Endothelial cell of umbilical vein (primary cell): ENCODE data around the gene PHKA2. TPM values are rescaled to one million over a fixed set of nuclear protein-coding genes. Genes with fewer than 3 reads are reported as not detected.
A peak's percentile ranks its signal among the peaks of the same experiment; 100 is the strongest.

Experiments used
- BruUV-seq: library from RNA; stranded (reverse); fragments of 400-500 nt; replicated peaks from 2 replicates; lab custom pipeline; 2021; lab: Mats Ljungman, UMichigan
- CTCF ChIA-PET: fragments of 300-600, 350-600 bp; sonication (Branson Sonifier 250); formaldehyde crosslinking; loops from one replicate; lab custom pipeline; 2021; ENCODE audit warnings: antibody characterized with exemption, inconsistent platforms; lab: Charles Lee
- POLR2A ChIA-PET: fragments of 300-600, 350-600 bp; sonication (Branson Sonifier 250); formaldehyde crosslinking; loops from one replicate; lab custom pipeline; 2021; ENCODE audit warnings: antibody characterized with exemption, inconsistent platforms; lab: Charles Lee
- DNase-seq: peaks from one replicate; pipeline ENCODE4 v3.0.0-alpha.2; 2011; ENCODE audit warnings: low read depth, low spot score
- FAIRE-seq: peaks from 2 replicates; lab custom pipeline; 2011; peaks lifted over from hg19 to GRCh38; lab: Jason Lieb, UNC
- H2AFZ ChIP-seq: 2 replicates; pipeline ENCODE4 v1.6.0; 2012; ENCODE audit warnings: low read depth, low read length, control low read depth, inconsistent platforms
- H3K27ac ChIP-seq: 2 replicates; pipeline ENCODE4 v1.5.1; 2011; ENCODE audit warnings: low read depth, mild to moderate bottlenecking, control low read depth, low read length, moderate library complexity; ENCODE audit not compliant: insufficient read depth
- H3K27me3 ChIP-seq, 2 experiments: 2 replicates each; pipeline versions ENCODE4 v1.6.0 to v1.6.1; 2011; ENCODE audit warnings: low read length in 2 of 2, mixed read lengths in 1 of 2; ENCODE audit not compliant: control insufficient read depth in 2 of 2, insufficient read depth in 2 of 2
- H3K36me3 ChIP-seq, 2 experiments: 2 replicates in 1 of 2; 3 replicates in 1 of 2; pipeline ENCODE4 v1.5.1; 2011; ENCODE audit warnings: low read length in 2 of 2, mild to moderate bottlenecking in 1 of 2, moderate library complexity in 1 of 2; ENCODE audit not compliant: control insufficient read depth in 2 of 2, insufficient read depth in 2 of 2; ENCODE audit errors: extremely low read depth in 1 of 2
- H3K4me1 ChIP-seq: 3 replicates; pipeline ENCODE4 v1.5.1; 2011; ENCODE audit warnings: mild to moderate bottlenecking, low read length; ENCODE audit not compliant: control insufficient read depth, insufficient read depth; ENCODE audit errors: extremely low read depth
- H3K4me2 ChIP-seq: 2 replicates; pipeline ENCODE4 v1.6.1; 2011; ENCODE audit warnings: low read length, control low read depth, mixed read lengths; ENCODE audit not compliant: insufficient read depth
- H3K4me3 ChIP-seq, 3 experiments: fragments of 200-600 bp in 1 of 3; sonication (generic), shearing (Covaris generic) in 1 of 3; replicated peaks in 1 of 3; 2 replicates each; pipeline ENCODE4 v1.5.1; 2011 to 2016; ENCODE audit warnings: control low read depth in 3 of 3, low read length in 3 of 3, mild to moderate bottlenecking in 2 of 3, inconsistent platforms in 1 of 3, low read depth in 1 of 3, moderate library complexity in 1 of 3; ENCODE audit not compliant: insufficient read depth in 1 of 3
- H3K79me2 ChIP-seq: 2 replicates; pipeline ENCODE4 v1.6.0; 2012; ENCODE audit warnings: low read length, inconsistent platforms; ENCODE audit not compliant: control insufficient read depth, insufficient read depth
- H3K9ac ChIP-seq: replicated peaks from 2 replicates; pipeline ENCODE3; 2011; ENCODE audit warnings: low read length, control low read depth; ENCODE audit not compliant: insufficient read depth; ENCODE audit errors: extremely low read depth
- H3K9me1 ChIP-seq: replicated peaks from 3 replicates; pipeline ENCODE4 v1.6.0; 2011; ENCODE audit warnings: mild to moderate bottlenecking, low read length; ENCODE audit not compliant: control insufficient read depth, insufficient read depth; ENCODE audit errors: extremely low read depth
- H3K9me3 ChIP-seq: replicated peaks from 2 replicates; pipeline ENCODE4 v1.5.1; 2012; ENCODE audit warnings: low read length, inconsistent platforms; ENCODE audit not compliant: control insufficient read depth, insufficient read depth
- H4K20me1 ChIP-seq: replicated peaks from 2 replicates; pipeline ENCODE3; 2011; ENCODE audit warnings: mild to moderate bottlenecking, low read length; ENCODE audit not compliant: control insufficient read depth, insufficient read depth; ENCODE audit errors: extremely low read depth
- EZH2 ChIP-seq: IDR thresholded peaks from 2 replicates; pipeline ENCODE4 v1.6.1; 2012; ENCODE audit warnings: borderline replicate concordance, low read depth, mild to moderate bottlenecking, moderate library complexity, low read length, inconsistent platforms; ENCODE audit not compliant: severe bottlenecking
- FOS ChIP-seq: IDR thresholded peaks from 2 replicates; pipeline ENCODE4 v1.6.1; 2011; ENCODE audit warnings: mild to moderate bottlenecking, low read length, moderate library complexity, borderline replicate concordance; ENCODE audit not compliant: insufficient read depth
- GATA2 ChIP-seq: IDR thresholded peaks from 2 replicates; pipeline ENCODE4 v1.7.0; 2011; ENCODE audit warnings: low read depth, mild to moderate bottlenecking, moderate library complexity, mixed read lengths, low read length; ENCODE audit not compliant: insufficient read length, insufficient read depth
- JUN ChIP-seq: IDR thresholded peaks from 2 replicates; pipeline ENCODE4 v1.6.1; 2011; ENCODE audit warnings: borderline replicate concordance, low read depth; ENCODE audit not compliant: insufficient read length, insufficient read depth
- MYC ChIP-seq: IDR thresholded peaks from one replicate; pipeline ENCODE4 v1.6.1; 2011; ENCODE audit warnings: mild to moderate bottlenecking, low read depth, low read length
- POLR2A ChIP-seq: IDR thresholded peaks from 2 replicates; pipeline ENCODE4 v1.6.1; 2012; ENCODE audit warnings: low read depth, mild to moderate bottlenecking, control low read depth, low read length
- POLR2AphosphoS5 ChIP-seq: IDR thresholded peaks from 2 replicates; pipeline ENCODE4 v1.6.1; 2012; ENCODE audit warnings: low read depth, mild to moderate bottlenecking, control low read depth, low read length, moderate library complexity; ENCODE audit not compliant: insufficient read depth
- dilution Hi-C: fragments of 300-500 bp; cut with MboI; formaldehyde crosslinking; loops from one replicate; pipeline ENCODE4 v1.15.0; 2019; ENCODE audit warnings: low sequenced_read_pairs; ENCODE audit not compliant: extremely low pct_ligation_motif_present
- intact Hi-C: fragments of 100-400 bp; cut with micrococcal nuclease; formaldehyde crosslinking; loops from one replicate; pipeline ENCODE4 v1.10.0; 2022
- polyA plus RNA-seq, 4 experiments: library from polyadenylated mRNA; depleted of rRNA in 3 of 4; stranded (reverse) in 3 of 4; unstranded in 1 of 4; fragments of >200 nt; gene quantifications; 2 replicates each; pipeline versions ENCODE4 v1.2.1 to v1.2.3, GENCODE V29; 2011 to 2012; ENCODE audit warnings: missing spikeins in 1 of 4
- total RNA-seq: library from RNA; stranded (reverse); gene quantifications from 2 replicates; pipeline ENCODE4 v1.2.3, GENCODE V29; 2021
- TF ChIP-seq, protein P1 (sequence below): IDR thresholded peaks from 2 replicates; pipeline ENCODE4 v1.6.1; 2011; ENCODE audit not compliant: insufficient read depth, insufficient read length
- TF ChIP-seq, protein P2 (sequence below), 2 donors: IDR thresholded peaks; 1 replicate in 1 of 2; 2 replicates in 1 of 2; pipeline ENCODE4 v1.5.1; 2011; ENCODE audit warnings: low read length in 2 of 2, mild to moderate bottlenecking in 2 of 2, moderate library complexity in 2 of 2, control low read depth in 1 of 2, inconsistent platforms in 1 of 2, low read depth in 1 of 2; ENCODE audit not compliant: insufficient read depth in 1 of 2; ENCODE audit errors: extremely low read depth in 1 of 2

Gene PHKA2
- total and polyA plus RNA-seq, 2 donors (not counting 3 experiments of a cell fraction or from before 2014, with no cell fraction given) = 16.7 to 17.1 TPM

DNA sequence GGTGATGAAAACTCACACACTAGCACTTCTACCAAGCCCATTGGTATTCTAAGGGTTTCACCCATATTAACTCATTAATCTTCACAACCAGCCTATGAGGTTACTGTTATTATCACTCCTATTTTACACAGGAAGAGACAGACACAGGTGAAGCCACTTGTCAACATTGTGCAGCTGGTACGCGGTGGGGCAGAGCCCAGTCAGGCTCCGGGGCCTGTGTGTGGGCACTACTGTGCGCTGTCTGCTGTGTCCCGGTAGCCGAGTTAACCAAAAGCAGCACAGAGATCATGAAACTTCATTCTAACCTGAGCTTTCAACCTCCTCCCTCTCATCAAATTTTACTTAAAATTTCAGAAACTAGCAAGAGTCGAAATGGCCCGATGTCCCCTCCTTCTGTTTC lies 111.3 kb downstream of the PHKA2 start:
- dilution Hi-C loops = no loop called here
- POLR2A ChIA-PET = no interaction called here

DNA sequence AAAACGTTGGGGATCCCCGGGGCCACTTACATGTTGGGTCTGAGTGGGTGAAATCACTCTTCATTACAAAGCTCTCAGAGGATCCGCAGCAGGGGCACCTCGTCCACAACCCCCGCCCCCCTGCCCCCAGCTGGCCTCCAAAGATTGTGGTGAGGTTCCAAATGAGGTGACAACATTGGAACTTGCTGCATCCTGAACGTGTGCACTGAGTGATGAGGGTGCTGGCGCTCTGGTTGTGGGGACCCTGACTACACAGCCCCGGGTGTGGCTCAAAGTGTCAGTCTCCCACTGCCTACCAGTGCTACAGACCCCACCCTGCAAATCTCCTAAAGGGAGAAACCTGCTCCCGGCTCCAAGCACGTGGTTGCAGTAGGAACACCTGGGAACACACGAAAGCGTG lies 111.9 kb downstream of the PHKA2 start:
- CTCF ChIA-PET = no interaction called here
- POLR2A ChIA-PET = no interaction called here

More for the DNA sequence above, 111.3 kb downstream of the PHKA2 start:
- DNase-seq = no peak
- peak overlapping the region; percentile 57 for H3K27ac ChIP-seq
- H3K27me3 ChIP-seq = no peaks in the 10 kb centered on the region
- no peak overlapping the region for H3K9ac ChIP-seq
- no peaks in the 10 kb centered on the region for H3K9me1 ChIP-seq
- intact Hi-C loops = loop anchor here (5.0 kb wide), 1 partner anchor 80 kb away; no protein-coding TSS in a partner anchor
- no peaks in the 10 kb centered on the region for H3K79me2 ChIP-seq
- no peaks in the 10 kb centered on the region for H3K4me1 ChIP-seq
- H2AFZ ChIP-seq = peak overlapping the region; percentile 48
- no peaks in the 10 kb centered on the region for H3K36me3 ChIP-seq
- TF ChIP-seq GATA2 (no peak), EZH2 (no peak), FOS (no peak), POLR2A (no peak), POLR2AphosphoS5 (no peak)
- TF ChIP-seq, protein P1, sequence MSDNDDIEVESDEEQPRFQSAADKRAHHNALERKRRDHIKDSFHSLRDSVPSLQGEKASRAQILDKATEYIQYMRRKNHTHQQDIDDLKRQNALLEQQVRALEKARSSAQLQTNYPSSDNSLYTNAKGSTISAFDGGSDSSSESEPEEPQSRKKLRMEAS = no peak
- no peak for FAIRE-seq
- BruUV-seq = no TSS peak
- no peak overlapping the region for H3K4me3 ChIP-seq
- no peaks in the 10 kb centered on the region for H4K20me1 ChIP-seq
- H3K9me3 ChIP-seq = no peaks in the 10 kb centered on the region
- H3K4me2 ChIP-seq = no peak overlapping the region
- CTCF ChIA-PET = interaction anchor here (1.1 kb wide), 1 partner anchor 14 kb away, joined by 3 read pairs; no protein-coding TSS in a partner anchor

More for the DNA sequence above, 111.9 kb downstream of the PHKA2 start:
- Histone ChIP-seq H3K9me1 (no peaks in the 10 kb centered on the region), H3K79me2 (no peaks in the 10 kb centered on the region), H3K27me3 (no peaks in the 10 kb centered on the region), H3K27ac (no peak overlapping the region), H3K4me3 (no peak overlapping the region), H3K9ac (no peak overlapping the region), H2AFZ (no peak overlapping the region), H4K20me1 (no peaks in the 10 kb centered on the region), H3K9me3 (no peaks in the 10 kb centered on the region), H3K4me2 (no peak overlapping the region), H3K4me1 (no peaks in the 10 kb centered on the region), H3K36me3 (no peaks in the 10 kb centered on the region)
- FAIRE-seq (no peak), DNase-seq (no peak)
- intact Hi-C loops (loop anchor here (5.0 kb wide), 1 partner anchor 80 kb away; no protein-coding TSS in a partner anchor), dilution Hi-C loops (no loop called here)
- TF ChIP-seq EZH2 (no peak), GATA2 (no peak), JUN (no peak), POLR2A (no peak), MYC (no peak), POLR2AphosphoS5 (no peak), FOS (no peak)
- TF ChIP-seq, protein P1 = no peak
- TF ChIP-seq, protein P2, sequence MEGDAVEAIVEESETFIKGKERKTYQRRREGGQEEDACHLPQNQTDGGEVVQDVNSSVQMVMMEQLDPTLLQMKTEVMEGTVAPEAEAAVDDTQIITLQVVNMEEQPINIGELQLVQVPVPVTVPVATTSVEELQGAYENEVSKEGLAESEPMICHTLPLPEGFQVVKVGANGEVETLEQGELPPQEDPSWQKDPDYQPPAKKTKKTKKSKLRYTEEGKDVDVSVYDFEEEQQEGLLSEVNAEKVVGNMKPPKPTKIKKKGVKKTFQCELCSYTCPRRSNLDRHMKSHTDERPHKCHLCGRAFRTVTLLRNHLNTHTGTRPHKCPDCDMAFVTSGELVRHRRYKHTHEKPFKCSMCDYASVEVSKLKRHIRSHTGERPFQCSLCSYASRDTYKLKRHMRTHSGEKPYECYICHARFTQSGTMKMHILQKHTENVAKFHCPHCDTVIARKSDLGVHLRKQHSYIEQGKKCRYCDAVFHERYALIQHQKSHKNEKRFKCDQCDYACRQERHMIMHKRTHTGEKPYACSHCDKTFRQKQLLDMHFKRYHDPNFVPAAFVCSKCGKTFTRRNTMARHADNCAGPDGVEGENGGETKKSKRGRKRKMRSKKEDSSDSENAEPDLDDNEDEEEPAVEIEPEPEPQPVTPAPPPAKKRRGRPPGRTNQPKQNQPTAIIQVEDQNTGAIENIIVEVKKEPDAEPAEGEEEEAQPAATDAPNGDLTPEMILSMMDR (IDR thresholded peaks at IDR 0.05; ENCODE audit: extremely low read depth in 1 of 2, insufficient read depth in 1 of 2, low read depth in 1 of 2, low read length in 2 of 2) = no peak
- no TSS peak for BruUV-seq
